ENCODE results near the gene CD300C.
"Not testable (repeated sequence)": the region's sequence is repeated elsewhere in the genome, so short reads cannot be mapped to it uniquely, and the experiment has no call there.

Gene CD300C

DNA sequence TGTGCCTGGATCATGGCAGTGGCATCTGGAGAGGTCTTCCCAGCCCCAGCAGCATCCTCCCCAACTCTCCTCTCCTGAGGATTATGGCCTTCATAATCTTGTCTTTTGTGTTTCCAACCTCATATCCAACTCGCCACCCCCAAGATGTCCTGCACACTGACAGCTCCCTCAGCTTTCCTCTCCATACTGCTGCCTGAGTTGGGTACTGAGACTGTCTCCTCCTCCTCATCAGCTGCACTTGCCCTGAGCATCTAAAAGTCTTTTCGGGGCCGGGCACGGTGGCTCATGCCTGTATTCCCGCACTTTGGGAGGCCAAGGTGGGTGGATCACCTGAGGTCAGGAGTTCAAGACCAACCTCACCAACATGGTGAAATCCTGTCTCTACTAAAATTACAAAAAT, 16.7 kb downstream of the CD300C start:
- DNase-seq: no peak

DNA sequence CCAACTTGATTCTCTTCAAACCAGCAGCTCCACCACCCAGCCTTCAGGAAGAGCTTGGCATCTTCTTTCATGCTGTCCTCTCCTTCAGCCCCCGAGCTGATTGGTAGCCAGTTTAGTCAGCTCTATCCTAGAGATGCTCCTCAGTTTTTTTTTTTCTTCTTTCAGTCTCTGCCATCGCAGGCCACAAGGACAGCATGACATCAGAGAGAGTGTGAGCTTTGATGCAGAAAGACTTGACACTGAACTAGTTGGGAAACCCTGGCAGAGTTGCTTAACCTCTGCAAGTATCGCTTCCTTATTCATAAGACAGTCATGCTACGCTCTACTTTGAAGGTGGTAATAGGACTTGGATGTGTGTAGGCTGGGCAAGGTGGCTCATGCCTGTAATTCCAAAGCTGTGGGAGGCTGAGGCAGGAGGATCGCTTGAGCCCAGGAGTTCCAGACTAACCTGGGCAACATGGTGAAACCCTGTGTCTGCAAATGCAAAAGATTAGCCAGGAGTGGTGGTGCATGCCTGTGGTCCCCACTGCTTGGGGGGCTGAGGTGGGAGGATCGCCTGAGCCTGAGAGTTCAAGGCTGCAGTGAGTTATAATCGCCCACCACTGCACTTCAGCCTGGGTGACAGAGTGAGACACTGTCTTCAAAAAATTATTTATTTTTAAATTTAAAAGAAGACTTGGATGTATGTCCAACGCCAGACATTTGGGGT, 17.3 kb downstream of the CD300C start:
- no peak for DNase-seq

DNA sequence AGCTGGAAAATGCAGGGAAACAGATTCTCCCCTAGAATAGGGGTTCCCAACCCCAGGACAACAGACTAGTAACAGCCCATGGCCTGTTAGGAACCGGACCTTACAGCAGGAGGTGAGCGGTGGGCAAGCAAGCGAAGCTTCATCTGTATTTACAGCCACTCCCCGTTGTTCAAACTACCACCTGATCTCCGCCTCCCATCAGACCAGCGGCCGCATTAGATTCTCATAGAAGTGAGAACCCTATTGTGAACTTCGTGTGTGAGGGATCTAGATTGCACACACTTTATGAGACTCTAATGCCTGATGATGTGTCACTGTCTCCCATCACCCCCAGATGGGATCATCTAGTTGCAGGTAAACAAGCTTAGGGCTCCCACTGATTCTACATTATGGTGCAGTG, 18.2 kb downstream of the CD300C start:
- no peak for DNase-seq

DNA sequence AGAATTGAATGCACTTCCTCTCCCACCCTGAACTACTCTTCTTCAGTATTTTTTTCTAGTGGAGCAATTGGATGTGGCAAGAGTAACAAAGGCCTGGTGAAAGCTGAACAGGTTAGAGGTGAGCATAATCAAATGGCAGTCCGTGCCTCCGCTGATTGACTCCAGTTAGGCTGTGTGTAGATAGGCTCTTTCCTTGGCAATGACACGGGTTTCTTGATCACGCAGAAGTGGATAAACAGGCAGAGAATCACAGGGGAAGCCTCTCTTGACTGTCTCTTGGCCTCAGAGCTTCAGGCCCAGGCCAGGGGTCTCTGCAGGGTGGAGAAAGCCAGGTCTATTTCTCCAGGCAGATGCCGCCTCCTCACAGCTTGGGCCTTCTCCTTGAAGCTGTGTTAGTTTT, 18.8 kb downstream of the CD300C start:
- no peak for DNase-seq

DNA sequence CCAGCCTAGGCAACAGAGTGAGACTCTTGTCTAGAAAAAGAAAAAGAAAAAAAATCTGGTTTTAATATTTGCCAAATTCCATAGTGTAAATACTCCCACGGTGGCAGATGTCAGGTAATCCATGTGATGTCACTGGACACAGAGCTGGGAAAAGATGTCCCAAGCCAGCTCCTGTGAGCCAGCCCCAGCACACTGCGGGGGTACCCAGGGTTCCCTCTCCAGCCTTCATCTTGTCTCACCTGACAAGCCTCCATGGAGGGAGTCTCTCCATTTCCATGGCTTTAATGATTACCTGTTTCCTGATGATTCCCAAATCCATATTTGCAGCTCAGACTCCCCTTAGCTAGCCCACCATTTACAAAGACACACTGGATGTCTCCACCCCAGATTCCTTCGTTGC, 19.2 kb downstream of the CD300C start:
- DNase-seq: no peak

DNA sequence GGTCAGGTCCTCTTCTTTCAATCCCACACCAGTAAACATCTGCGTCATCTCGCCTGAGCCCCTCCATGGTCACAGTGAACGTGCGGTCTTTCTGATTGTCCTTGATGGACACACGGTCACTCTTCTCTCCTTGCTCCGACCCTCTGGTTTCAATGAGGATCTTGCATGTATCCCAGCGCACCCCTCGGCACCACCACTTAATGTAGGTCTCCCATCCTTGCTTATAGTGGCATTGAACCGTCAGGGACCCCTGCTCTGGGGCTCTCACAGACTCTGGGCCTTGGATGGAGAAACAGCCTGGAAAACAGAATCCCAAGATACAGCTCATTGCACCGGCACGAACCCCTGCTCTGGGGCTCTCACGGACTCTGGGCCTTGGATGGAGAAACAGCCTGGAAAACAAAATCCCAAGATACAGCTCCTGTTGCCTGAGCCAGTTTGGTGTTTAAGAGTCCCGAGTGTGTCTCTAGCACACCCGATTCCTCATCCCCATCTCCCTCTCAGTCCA, 20.1 kb downstream of the CD300C start:
- no peak for DNase-seq

DNA sequence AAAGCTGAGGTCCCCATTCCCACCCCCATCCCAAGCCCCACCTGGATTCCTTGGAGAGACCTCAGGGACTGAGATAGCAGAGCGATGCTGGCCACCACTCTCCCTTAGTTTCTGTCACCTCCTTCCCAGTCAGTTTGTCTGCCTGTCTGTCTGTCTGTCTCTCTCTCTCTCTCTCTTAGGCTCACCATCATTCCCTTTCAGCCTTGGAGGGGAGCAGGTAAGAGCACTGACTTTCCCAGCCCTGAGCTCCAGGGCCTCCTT, 20.5 kb downstream of the CD300C start:
- no peak for DNase-seq

DNA sequence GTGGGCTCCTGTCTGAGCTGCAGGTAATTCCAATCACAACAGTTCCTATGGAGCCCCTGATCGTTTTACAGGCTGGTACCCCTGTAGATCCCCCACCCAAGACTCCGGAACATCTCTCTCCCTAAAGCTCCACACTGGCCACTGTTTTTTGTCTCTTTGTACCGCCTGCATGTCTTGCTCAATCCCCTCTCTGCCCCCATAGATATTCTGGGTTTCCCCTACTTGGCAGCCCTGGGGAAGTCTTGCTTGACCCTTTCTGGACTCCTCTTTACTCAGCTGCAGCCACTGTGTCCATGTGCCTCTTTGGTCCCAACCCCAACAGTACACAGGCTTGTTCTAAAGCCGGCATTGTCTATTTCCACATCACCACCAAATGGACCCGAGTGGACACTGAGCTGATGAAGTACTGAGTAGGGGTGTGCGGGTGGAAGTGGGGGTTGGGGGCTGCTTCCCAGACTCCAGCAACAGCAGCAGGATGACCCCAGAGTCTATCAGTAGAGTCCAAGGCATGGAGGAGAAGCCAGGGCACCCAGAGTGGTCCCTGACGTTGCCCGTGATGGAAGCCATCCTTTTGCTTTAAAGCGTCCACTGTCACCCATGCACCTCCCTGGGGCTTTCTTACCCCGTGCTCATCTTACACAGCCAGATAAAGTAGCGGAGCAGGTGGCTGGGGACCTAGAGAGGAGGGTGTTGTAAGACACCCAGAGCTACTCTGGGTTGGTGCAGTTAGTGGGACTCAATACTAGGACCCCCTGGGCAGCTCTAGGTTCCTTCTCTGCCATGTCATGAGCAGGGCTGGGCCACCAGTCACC, 21.1 kb downstream of the CD300C start:
- no peak for DNase-seq

DNA sequence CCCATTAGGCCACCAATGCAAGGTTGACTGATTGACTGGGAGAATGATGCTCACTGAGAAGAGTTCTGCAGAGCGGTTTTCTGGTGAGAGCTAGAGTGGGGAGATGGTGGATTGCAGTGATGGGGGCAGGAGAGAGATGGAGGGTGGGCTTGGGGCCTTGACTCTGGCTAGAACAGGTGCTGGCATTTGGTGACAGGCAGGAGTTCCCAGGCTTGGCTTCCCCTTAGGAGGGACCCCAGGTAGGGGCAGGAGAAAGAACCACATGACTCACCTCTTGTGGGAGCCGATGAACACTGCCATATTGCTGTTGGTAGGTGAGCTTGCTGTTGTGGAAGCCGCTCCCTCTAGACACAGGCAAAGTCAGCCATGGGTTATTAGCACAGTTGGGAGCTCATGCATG, 22.6 kb downstream of the CD300C start:
- no peak for DNase-seq

DNA sequence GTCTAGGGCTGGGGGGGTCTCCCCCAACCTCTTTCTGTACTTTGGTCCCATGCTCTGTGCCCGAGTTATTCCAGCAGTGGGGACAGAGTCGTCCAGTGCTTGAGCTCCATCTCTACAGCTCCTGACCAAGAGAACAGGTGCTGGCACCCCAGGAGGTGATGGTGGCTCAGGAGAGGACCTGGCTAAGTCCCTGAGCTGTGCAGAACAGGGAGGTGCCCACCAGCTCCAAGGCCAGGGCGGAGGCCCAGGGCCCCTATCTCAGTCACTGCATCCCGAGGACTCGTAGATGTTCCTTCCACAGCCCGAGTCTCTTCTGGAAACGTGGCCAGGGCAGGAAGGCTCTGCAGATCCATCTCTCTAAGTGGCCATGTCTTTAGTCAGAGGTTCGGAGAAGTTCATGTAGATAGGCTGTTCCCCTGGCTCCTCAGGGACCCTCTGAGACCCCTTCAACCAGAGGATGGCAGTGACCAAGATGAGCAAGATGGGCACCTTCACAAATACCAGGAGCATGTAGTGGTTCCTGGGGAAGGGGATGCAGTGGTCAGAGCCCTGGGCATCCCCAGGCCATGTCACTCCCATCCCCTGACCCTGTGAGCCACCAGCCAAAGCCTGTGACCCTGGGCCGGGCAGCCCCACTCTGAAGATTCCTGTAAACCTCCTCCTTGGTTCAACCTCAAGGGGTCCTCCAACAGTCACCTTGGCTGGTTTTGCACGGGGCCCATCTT, 23.4 kb downstream of the CD300C start:
- no peak for DNase-seq

DNA sequence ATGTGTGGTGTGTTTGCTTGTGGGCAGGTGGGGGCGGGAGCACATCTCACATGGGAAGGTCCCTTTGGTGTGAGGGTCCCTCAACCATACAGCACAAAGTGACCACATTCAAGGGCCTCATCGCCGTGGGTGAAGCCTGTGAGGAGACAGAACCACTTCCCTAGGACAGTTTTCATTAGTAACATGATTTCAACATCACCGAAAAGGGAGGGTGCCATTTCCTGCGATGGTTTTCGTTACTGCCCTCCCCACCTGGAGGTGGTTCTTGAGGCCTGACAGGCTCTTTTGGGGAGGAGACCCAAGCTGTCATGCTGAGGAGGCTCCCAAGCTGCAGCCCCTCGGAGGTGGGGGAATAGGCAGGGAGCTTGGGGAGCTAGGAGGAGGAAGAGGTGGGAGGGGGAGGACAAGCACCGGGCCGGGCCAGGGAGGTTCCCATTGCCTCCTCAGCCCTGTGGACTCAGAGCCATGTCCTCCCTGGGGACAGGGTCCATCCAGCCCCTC, 24.2 kb downstream of the CD300C start:
- no peak for DNase-seq

DNA sequence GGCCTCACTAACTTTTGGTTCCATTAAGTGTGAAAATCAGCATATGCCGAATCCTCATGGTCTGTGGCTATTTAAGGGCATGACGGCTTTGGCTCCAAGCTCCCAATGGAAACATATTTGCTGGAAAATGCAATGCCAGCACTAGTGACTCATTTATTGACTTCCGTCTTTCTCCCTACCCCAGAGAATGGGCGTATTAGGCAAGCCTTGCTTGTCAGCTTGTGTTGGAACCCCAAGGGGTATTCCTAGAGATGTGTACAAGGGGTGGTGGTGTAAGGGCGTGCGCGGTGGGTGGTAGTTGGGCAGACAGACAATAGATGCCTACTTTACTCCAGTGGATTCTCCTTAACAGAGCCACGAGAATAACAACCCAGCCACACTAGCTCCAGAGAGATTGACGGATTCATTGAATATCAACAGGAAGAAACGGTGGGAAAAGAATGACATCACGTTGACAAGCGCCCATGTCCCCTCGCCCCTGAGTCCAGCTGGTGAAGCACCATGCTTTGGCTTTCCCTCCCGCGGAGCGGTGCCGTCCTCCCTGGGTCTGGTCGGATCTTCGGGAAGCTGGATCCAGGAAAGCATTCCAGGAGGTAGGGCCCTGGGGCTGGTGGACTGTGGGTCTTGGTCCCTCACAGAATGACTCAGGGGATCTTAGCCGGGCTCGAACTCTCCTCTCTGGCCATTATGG, 25.0 kb downstream of the CD300C start:
- no peak for DNase-seq

DNA sequence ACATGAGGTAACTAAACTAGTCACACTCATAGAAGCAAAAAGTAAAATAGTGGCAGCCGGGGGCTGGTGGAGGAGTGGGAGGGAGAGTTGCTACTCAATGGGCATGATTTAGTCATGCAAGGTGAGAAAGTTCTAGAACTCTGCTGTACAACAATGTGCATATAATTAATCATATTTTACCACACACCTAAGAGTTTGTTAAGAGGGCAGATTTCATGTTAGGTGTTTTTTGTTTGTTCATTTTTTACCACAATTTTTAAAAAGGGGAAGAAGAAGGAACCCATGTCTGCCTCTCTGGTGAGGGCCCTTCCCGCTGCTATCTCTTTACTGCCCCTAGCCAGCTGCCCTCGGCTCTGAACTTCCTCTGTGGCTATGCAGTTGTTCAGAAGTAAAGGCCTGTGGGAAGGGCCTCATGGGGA, 25.9 kb downstream of the CD300C start:
- peak; percentile 56 for DNase-seq

DNA sequence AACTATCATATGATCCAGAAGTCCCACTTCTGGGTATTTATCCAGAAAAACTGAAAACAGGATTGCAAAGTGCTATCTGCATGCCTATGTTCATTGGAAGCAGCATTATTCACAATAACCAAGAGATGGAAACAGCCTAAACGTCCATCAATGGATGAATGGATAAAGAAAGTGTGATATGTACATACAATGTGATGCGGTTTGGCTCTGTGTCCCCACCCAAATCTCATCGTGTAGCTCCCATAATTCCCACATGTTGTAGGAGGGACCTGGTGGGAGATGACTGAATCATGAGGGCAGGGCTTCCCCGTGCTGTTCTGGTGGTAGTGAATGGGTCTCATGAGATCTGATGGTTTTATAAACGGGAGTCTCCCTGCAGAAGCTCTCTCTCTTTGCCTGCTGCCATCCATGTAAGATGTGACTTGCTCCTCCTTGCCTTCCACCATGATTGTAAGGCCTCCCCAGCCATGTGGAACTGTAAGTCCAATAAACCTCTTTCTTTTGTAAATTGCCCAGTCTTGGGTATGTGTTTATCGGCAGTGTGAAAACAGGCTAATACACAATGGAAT, 27.4 kb downstream of the CD300C start:
- DNase-seq: not testable (repeated sequence)

DNA sequence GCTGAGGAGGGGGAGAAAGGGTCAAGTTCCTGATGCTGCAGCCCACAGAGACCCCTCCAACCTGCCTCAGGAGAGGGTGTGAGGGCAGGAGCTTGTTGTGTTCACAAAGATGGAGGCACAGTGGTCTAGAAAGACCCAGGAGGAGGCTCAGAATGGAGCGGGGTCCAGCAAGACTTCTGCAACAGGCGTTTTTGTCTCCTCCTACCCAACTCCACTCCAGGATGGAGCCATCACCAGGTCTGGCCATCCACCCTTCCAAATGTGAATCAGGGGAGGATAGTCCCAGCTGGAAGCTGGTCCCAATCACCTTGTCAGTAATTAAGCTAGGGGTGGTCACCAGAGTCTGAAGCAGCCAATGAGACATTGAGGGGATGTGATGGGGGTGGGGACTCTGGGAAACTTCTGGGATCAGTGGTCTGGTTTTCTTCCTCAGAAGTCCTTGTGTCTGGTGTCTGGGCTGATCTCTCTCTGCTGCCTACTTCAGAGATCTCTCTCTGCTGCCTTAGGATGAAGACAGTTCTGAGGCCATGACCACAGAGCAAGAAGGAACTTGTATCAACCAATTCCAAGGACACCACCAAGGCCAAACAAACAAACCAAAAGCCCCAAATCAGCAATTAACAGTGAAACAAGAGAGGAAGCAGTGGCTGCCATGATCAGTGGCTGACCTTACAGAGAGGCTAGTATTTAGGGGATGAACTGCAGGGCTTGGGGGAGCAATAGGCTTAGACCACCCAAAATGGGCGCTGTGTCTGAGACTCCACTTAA, 29.2 kb downstream of the CD300C start:
- no peak for DNase-seq

DNA sequence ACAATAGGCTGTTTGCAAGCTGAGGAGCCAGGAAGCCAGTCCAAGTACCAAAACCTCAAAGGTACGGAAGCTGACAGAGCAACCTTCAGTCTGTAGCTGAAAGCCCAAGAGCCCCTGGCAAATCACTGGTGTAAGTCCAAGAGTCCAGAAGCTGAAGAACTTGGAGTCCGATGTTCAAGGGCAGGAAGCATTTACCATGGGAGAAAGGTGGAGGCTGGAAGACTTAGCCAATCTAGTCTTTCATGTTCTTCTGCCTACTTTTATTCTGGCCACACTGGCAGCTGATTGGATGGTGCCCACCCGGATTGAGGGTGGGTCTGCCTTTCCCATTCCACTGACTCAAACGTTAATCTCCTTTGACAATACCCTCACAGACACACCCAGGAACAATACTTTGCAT, 30.0 kb downstream of the CD300C start:
- no peak for DNase-seq

DNA sequence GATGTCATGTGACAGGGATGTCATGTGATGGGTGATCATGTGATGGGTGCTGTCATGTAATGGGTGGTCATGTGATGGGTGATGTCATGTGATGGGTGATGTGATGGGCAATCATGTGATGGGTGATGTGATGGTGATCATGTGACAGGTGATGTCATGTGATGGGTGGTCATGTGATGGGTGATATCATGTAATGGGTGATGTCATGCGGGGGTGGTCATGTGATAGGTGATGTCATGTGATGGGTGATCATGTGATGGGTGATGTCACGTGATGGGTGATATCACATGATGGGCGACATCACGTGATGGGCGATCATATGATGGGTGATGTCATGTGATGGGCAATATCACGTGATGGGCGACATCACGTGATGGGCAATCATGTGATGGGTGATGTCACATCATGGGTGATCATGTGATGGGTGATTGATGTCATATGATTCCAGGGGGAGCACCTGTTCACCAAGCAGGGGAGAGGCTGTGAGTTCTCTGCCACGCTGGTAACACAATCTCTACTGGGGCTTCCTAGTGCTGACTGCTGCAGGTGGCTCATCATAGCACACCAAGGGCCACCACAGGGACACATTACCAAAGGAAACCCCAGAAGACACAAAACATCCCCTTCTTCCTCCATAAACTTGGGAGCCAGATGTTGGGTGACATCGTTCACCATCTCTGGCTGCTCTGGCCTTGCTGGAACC, 31.1 kb downstream of the CD300C start:
- DNase-seq: peak; percentile 61

DNA sequence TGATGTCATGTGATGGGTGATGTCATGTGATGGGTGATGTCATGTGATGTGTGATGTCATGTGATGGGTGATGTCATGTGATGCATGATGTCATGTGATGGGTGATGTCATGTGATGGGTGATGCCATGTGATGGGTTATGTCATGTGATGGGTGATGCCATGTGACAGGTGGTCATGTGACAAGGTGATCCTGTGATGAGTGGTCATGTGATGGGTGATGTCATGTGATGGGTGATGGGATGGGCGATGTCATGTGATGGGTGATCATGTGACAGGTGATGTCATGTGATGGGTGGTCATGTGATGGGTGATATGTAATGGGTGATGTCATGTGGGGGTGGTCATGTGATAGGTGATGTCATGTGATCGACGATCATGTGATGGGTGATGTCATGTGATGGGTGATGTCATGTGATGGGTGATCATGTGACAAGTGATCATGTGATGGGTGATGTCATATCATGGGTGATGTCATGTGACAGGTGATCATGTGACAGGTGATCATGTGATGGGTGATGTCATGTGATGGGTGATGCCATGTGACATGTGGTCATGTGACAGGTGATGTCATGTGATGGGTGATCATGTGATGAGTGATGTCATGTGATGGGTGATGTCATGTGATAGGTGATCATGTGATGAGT, 31.8 kb downstream of the CD300C start:
- peak; percentile 65 for DNase-seq

DNA sequence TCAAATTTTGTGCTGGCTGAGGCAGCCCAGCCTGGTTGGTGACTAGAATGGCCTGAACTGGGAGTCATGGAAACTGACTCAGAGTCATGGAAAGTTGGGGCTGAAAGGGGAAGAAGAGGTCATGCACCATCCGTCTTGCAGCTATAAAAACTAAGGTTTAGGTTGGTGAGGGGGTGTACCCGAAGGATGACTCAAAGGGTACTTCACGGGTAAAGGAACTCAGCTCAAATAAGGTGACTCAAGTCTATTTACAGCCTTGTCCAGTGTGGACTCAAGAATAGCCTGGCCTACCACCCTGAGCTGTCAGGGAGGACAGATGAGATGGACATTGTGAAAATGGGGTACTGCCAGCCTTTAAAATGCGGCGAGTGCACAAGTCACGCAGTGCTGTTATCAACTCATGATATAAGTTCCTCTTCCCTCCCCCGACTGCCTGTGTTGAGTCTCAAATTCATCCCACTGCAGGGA, 33.3 kb downstream of the CD300C start:
- peak; percentile 73 for DNase-seq

DNA sequence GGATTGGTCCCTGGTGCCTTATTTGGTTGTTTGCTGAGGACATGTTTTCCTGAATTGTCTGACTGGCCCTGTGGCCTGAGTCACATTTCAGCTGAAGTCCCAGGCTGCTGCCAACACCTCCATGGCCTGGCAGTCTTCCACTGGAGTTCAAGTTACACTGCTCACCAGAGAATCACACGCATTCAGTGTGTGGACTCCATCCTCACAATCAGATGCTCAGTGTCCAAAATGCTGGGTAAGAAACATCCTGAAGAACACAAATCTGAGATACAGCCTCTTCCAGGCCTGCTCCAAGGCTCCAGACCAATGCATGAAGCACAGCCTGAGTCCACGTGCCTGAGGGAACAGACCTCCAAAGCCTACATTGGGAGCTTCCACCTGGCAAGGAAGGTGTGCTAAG, 33.9 kb downstream of the CD300C start:
- no peak for DNase-seq

DNA sequence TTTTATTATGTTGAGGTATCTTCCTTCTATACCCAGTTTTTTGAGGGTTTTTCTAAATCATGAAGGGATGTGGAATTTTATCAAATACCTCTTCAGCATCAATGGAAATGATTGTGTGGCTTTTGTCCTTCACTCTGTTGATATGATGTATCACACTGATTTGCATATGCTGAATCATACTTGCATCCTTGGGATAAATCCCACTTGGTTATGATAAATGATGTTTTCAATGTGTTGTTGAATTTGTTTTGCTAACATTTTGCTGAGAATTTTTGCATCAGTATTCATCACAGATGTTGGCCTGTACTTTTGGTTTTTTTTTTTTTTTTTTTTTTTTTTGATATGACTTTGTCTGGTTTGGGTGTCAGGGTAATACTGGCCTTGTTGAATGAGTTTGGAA, 37.8 kb downstream of the CD300C start:
- no peak for DNase-seq
